OCI-LY1 (cell line): Measurements from ENCODE around the gene CHRM5.

Experiments used
- EZH2 ChIP-seq: fragments of 200-600 bp; sonication (generic), shearing (Covaris generic); IDR thresholded peaks from 2 replicates; pipeline ENCODE4 v1.8.0; 2017; ENCODE audit warnings: borderline replicate concordance, mixed run types, mild to moderate bottlenecking, antibody characterized with exemption, low read length, moderate library complexity, mixed read lengths
- TF ChIP-seq, protein P1 (sequence below): fragments of 200-600 bp; sonication (generic), shearing (Covaris generic); IDR thresholded peaks from 2 replicates; pipeline ENCODE4 v1.5.1; 2017; ENCODE audit warnings: mild to moderate bottlenecking, antibody characterized with exemption, low read length, moderate library complexity, mixed read lengths

DNA sequence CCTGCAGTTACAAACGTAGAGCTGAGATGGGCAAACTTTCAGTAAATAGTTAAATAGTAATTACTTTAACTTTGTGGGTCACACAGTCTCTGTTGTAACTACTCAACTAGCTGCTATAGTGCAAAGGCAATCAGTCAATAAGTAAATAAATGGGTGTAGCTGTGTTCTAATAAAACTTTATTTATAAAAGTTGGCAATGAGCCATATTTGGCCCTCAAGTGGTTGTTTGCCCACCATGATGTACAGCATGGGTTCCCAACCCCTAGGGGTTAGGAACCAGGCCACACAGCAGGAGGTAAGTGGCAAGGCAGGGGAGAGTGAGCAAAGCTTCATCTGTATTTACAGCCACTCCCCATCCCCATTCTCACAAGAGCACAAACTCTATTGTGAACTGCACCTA, 44.9 kb upstream of the CHRM5 start:
- TF ChIP-seq, protein P1, sequence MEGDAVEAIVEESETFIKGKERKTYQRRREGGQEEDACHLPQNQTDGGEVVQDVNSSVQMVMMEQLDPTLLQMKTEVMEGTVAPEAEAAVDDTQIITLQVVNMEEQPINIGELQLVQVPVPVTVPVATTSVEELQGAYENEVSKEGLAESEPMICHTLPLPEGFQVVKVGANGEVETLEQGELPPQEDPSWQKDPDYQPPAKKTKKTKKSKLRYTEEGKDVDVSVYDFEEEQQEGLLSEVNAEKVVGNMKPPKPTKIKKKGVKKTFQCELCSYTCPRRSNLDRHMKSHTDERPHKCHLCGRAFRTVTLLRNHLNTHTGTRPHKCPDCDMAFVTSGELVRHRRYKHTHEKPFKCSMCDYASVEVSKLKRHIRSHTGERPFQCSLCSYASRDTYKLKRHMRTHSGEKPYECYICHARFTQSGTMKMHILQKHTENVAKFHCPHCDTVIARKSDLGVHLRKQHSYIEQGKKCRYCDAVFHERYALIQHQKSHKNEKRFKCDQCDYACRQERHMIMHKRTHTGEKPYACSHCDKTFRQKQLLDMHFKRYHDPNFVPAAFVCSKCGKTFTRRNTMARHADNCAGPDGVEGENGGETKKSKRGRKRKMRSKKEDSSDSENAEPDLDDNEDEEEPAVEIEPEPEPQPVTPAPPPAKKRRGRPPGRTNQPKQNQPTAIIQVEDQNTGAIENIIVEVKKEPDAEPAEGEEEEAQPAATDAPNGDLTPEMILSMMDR = no peak
- TF ChIP-seq EZH2 = no peak
